EH (cell line): ENCODE data around the gene CSNK2B.

Experiments
- DNase-seq: peaks from one replicate; pipeline ENCODE4 v3.0.0-alpha.2; 2015; ENCODE audit warnings: low read depth

The CSNK2B gene

DNA sequence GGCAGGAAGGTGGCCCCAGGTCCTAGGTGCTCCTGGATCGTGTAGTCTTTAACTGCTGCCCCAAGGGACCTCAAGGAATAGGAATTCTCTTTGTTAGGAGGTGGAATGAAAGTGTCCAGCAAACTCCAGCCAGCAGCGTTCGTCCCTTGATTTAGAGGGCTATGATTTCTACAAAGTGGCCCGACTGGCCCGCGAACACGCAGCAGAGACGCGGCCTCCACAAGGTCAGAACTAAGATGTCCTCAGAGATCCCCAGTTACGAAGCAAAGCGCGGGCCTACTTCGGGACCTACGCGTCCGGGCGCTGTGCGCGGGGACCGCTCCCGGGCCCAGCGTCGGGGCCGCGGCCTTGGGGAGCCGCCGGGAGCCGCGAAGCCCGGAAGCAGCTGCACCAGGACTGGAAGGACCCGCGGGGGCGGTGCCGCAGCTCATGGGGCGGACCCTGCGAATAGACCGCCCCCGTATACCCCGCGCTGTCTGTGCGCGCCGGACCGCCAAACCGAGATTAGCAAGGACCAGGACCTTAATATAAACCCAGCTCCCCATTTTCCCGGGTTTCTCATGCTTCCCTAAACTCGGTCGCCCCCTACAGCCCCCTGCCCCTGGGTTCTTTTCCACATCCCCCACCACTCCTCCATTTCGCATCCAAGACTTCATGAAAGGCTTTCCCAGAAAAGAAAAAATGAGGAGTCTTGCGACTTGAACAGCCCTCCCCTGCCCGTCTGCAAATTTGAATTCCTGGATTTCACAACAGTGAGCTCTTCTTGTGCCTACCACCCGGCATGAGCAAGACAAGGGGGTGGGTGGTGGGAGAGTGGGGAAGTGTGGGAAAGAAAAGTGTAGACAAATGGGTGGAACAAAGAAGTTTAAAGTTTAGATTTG lies 5.3 kb upstream of the CSNK2B start, which contains the start of gene C6orf47:
Gene C6orf47 (minus strand): TSS at position 398 of the 881 bp plus-strand sequence. CDS start 831 bp downstream, outside the sequence.
- DNase-seq, result peak; percentile 84

DNA sequence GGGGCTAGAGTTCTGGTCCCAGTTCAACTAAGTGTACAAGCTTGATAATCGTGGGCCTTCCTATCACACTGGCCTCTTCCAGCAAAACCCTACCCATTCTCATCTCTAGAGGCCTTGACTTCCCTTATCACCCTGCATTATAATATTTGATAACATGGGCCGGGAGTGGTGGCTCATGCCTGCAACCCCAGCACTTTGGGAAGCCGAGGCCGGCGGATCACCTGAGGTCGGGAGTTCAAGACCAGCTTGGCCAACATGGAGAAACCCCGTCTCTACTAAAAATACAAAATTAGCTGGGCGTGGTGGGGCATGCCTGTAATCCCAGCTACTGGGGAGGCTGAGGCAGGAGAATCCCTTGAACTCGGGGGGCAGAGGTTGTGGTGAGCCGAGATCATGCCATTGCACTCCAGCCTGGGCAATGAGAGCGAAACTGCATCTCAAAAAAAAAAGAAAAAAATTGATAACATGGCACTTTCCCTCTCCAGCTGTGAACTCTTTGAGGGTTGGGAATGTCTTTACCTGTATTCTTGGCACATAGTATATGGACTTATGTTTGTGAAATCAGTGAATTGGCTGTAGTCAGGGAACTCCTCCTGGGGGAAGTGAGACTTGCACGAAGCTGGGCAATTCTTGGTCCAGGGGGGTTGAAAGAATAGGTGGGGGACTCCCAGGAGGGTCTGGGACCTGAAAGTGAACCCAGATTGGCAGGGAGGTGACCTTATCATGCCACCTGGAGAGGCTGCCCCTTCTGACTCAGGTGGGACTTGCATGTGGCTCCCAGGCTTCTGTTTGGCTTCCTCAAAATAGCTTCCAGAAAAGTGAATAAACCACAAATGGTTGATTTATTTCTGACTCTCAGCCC lies 4.4 kb upstream of the CSNK2B start:
- no peak for DNase-seq

DNA sequence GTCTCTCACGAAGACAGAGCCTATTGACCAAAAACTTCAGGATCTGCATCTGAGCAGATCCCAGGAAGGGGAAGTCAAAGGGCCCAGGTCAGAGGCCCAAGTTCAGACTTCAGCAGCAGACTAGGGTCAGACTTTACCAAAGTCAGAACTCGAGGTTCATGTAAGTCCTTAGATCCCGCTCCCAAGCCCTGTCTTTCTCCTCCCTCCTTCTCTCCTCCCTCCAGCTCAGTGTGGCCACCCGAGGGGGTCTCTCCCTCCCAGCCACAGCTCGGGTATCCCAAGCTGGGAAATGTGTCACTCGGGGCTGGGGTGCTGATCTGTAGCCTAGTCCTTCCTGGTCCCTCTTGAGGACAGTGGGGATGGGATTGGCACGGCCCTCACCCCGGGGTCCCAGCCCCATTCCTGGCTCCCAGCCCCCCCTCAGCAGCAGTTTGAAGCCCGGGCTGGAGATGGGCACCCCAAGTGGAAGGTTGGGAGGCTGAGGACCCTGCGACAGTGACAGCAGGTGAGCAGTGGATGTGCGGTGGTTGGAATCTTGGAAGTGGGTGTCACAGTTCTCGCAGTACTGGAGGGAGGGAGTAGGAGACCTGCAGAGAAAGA lies 3.7 kb upstream of the CSNK2B start:
- no peak for DNase-seq

DNA sequence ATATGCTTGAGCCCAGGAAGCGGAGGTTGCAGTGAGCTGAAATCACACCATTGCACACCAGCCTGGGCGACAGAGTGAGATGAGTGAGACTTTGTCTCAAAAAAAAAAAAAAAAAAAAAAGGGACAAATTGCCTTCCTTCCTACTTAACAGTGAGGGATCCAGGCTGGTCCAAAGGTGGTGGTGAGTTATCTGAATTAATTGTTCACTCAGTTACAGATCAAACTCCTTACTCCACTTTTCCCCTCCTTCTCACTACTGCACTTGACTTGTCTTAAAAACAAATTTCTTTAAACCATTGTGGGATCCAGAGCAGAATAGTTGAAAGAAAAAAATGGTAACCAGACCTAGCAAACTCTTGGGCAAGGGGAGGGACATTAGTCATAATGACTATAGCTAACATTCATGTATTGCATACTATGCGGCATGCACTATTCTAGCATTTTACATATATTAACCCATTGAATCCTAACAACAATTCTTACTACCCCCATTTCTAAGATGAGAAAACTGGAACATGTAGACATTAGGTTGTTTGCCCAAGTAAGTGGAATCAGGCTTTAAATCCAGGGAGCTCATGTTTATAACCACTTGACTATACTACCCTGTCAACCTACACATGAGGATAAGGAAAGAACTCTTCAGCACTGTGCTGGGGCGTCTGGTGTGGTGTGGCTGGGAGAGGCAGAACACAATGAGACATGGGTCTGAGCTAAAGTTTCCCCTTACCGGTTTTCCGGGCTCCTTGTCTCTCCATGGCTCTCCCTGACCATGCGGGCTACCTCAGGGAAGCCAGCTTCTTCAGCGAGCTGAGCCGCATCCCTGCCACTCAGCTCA lies 2.5 kb upstream of the CSNK2B start:
- DNase-seq, result peak; percentile 23

DNA sequence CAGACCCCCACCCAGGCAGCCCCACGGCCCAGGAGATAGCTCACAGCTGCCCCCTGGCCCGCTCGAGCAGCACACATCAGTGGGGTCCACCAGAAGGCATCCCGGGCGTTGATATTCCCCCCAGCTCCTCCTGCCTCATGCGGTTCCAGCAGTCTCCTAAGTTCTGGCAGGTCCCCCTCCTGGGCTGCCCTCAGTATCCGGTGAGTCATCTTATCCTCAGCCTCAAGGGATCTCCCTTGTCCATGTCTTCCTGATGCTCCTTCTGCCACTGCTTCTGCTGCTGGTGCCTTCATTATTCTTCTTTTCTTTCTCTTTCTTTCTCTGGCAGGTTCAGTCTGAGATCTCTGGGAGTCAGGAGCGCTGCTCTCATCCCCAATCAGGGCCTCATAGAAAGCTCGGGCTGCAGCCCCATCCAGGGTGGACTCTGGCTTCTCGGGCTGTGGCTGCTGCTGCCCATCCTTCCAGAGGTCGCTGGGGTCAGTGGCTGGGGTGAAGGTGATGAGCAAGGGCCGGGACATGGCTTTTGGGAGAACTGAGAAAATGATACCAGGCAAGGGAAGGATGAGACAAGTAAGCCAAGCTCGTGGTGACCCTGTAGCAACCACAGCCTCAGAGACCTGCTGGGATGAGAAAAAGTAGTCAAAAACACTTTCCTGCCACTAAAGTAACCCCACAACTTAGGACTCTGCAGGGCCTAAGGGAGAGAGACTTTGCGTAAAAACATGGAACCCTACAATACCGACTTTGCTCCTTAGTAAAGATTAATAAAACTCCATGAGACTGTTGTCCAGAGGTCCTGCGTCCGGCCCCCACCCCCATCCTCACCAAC lies 1.7 kb upstream of the CSNK2B start:
- peak; percentile 89 for DNase-seq

DNA sequence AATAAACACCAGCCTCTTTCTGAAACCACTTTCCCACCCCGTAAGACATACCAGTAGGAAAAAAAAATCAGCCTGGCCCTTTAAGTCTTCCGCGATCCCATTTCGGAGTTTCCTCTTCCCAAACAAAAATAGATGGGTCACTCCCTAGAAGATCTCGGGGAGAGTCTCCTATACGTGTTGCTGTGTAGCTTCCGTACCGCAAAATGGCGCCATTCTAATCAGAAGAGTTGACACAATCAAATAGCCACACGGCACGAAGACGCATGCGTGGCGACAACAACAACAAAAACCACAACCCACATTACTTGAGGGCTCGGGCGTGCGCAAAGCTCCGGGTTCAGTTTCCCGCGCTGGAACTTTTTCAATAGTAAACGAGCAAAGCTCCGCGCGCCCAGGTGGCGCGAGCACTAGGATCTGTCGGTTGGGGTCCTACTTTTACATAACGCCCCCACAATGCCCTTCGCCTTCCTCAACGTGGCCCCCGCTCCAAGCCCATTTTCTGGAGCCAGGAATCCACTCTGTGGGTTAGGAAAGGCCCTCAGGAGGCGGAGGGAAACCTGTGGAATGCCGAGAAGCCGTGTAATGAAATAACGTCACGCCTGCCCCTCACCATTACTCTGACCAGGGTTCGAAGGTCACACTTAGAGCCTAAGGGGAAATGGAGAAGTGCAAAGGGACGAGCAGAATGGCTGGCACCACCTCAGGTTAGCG lies 935 bp upstream of the CSNK2B start, which contains the start of gene GPANK1:
Gene GPANK1 (minus strand): TSS at position 208 of the 711 bp plus-strand sequence. CDS start 519 bp downstream, outside the sequence.
- DNase-seq, result peak; percentile 97

DNA sequence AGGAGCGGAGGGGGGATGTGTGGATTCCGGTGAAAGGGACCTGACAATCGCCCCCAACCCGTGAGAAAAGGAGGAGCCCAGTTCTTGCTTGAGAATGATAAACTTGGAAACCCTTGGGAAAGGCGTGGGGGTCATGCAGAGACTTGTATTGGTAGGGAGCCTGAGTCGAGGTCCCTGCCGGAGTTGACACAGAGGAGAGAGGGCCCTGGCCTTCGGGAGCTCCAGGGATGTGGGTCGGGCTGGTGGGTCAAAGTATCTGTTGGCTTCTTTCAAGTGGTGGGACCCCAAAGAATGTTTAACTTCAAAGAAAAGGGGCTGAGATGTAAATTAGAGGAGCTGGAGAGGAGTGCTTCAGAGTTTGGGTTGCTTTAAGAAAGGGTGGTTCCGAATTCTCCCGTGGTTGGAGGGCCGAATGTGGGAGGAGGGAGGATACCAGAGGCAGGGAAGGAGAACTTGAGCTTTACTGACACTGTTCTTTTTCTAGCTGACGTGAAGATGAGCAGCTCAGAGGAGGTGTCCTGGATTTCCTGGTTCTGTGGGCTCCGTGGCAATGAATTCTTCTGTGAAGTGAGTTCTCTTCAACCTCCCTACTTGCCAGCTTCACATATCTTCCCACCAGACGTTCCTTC lies 571 bp downstream of the CSNK2B start:
- DNase-seq, result peak; percentile 34

DNA sequence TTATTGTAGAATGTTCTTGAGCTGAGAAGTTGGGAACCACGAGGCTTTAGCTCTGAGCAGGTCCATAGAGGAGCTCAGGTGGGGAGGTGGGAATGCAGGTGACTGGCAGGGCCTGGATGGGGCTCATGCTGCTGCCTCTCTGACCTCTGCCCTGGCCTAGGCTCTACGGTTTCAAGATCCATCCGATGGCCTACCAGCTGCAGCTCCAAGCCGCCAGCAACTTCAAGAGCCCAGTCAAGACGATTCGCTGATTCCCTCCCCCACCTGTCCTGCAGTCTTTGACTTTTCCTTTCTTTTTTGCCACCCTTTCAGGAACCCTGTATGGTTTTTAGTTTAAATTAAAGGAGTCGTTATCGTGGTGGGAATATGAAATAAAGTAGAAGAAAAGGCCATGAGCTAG lies 3.8 kb downstream of the CSNK2B start, which contains the start of gene LY6G5B:
Gene LY6G5B (plus strand): TSS at position 301 of the 400 bp plus-strand sequence. CDS start 975 bp downstream, outside the sequence.
- DNase-seq, result no peak

DNA sequence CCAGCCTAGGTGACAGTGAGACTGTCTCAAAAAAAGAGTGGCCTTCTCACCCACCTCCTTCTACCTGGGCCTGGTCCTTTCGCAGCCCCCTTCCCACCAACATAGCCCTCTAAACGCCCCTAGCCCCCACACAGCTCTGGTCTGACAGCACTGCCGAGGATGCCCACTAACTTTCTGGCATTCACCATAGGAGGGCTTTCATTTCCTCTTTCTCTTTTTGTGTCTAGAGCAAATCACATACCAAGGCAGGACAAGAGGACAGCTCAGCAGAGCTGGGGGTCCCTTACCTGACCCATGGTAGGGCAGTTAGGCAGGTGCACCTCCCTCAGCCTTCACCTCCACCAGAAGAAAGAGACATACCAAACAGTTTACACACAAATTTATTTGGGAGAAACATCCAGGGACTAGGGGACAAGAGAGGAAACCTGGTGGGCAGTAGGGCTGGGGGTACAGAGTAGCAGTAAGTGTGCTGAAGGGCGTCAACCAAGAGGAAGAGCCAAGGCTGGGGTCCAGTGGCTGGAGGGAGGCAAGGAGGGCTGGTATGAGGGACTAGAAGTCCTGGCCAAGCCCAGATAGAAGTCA lies 10.5 kb downstream of the CSNK2B start:
- DNase-seq, result no peak

DNA sequence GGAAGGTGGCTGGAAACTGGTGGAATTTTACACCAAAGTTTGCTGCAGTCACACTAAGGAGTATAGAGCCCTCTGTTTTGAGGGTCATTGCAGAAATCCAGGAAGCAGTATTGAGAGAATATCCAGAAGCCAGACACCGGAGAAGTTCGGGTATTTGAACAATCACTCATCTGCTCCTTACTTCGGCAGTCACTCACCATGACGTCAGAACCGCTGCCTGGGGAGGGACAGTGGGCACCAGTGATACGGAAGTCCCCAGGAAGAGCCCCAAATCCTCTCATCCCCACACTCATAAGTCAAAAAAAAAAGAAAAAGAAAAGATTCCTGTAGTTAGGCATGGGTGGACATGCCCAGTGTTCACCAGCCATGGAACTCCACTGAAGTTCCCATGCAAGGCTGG lies 11.0 kb downstream of the CSNK2B start:
- DNase-seq, result no peak

DNA sequence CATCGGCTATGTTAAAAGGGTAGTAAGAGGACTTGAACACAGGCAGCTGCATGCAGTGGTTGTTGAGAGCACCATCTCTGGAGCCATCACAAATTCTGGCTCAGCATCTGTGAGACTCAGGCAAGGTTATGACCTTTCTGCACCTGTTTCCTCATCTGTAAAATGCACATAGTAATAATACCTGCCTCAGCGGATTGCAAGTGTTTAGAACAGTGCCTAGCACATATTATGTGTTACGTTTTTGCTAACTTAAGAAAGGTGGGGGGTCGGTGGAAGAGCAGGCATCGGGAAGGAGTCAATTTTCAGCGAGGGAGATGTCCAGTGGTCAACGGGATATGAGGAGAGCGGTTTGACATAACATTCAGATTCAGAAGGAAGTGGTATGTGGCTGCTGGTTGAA lies 12.1 kb downstream of the CSNK2B start:
- no peak for DNase-seq

DNA sequence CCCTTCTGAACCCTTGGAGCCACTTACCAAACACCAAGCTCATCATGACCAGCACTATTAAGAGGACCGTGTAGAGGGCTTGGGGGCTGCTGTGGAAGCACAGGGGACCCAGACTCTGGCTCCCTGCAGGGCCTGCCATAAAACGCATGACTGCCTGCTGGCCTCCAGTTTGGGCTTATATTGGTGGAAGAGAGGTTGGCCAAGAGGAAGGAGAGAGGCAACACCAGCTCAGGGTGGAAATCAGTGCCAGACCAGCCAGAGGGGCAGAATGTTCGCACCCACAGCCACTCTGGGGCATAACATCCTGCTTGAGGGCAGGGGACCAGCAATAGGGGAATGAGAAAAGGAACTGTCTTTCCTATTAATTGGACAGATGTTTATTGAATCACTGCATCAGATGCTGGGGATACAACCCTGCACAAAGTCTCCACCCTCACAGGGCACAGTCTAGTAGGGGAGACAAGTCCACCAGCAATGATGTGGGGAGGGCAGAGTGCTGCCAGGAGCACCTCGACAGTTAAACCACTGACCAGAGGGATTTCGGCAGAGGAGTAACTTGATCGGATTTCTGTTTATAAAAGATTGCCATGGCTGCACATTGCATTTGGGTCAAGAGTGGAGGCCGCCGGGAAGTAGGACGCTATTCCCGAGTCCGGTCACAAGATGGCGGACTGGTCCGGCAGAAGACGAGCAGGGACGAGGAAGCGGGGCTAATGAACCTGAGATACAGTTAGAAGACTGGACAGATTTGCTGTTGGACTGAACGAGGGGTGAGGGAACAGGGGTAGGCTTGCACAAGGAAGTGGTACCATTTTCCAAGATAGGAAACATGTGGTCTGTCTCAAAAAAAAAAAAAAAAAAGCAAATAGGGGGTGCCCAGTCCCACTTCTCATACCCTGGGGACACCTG lies 14.6 kb downstream of the CSNK2B start, which contains the start of gene LY6G5C:
Gene LY6G5C (minus strand): TSS at position 842 of the 909 bp plus-strand sequence. CDS start 694 bp downstream, at position 148.
- DNase-seq, result peak; percentile 90

DNA sequence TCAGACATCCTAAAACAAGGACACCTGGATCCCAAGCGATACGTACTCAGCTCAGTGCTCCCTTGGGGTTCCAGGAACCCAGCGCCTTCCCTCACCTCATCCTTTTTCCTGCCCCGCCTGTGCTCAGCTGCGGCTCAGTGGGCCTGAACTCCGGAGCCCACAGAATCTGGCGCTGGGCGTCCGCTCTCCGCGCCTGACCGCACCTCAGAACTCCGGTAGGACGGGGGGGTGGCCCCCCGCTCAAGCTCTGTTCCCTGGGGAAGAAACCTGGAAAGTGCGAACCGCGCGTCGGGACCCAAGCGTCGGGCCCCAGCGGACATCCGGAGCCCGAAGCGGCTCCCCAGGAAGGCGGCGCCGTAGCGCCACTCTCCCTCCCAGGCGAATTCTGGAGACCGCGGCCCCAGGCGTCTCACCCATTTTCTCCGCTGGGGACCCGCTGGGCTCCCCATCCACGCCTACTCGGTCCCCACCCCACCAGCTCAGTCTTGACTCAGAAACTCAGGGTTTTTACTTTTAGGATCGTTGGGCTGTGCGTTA lies 15.3 kb downstream of the CSNK2B start:
- DNase-seq, result peak; percentile 60

DNA sequence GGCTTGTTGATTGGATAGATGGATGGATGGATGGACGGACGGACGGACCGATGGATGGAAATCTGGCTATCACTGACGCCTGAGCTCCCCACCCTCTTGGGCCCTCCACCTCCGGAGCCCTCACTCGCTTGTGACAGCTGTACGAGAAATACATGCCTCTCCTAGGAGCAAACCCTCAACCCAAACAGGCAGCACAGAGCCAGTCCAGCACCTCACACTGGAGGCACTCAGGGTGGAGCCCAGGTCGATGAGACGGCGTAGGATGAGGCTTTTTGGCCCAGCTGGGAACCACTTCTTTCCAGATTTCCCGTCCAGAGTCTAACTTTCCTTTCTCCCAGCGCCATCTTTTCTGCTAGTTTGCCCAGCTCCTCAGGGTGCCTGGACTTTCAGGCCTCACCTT lies 17.7 kb downstream of the CSNK2B start:
- DNase-seq, result no peak

DNA sequence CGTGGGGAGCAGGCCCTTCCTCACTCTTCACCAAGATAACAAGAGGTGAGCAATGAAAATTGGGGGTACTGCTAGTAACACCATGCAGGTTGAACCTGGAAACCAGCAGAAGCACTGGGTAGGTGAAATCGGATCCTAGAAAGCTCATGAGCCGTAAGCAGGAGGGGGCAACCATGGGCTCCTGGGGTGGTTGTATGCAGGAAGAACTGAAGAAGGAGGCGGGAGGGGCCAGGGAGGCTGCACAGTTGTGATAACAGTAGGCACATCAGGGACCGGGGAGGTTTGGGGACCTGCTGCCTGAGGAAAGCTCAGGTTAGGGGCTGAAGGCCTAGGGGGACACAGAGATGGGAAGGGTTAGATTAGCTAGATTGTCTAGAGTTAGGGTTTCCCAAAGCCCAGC lies 20.6 kb downstream of the CSNK2B start:
- DNase-seq, result no peak

DNA sequence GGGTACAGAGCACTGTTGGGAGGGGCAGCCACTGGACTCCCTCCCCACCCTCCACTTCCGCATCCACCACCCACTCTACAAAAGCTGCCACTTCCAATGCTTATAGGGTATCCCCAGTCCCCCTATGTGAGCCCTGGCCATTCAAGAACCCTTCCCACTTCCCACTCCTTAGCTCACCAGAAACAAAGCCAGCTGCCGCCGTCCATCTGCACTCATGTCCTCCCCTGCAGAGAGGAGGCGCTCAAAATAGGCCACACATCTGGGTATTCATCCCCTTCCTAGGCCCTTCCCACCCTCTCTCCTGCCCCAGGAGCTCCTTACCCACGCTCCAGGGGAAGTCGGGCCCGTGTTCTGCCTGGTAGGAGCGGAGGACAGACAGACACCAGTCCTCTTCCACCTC lies 21.4 kb downstream of the CSNK2B start:
- no peak for DNase-seq
